ENCODE measurements around the gene NACAD. TPM values are rescaled to one million over a fixed set of nuclear protein-coding genes. Genes with fewer than 3 reads are reported as not detected.
"Not testable (repeated sequence)": the region's sequence is repeated elsewhere in the genome, so short reads cannot be mapped to it uniquely, and the experiment has no call there.

Gene NACAD
- total RNA-seq, 2 experiments from 2014 or later: 0.10 to 0.21 TPM

DNA sequence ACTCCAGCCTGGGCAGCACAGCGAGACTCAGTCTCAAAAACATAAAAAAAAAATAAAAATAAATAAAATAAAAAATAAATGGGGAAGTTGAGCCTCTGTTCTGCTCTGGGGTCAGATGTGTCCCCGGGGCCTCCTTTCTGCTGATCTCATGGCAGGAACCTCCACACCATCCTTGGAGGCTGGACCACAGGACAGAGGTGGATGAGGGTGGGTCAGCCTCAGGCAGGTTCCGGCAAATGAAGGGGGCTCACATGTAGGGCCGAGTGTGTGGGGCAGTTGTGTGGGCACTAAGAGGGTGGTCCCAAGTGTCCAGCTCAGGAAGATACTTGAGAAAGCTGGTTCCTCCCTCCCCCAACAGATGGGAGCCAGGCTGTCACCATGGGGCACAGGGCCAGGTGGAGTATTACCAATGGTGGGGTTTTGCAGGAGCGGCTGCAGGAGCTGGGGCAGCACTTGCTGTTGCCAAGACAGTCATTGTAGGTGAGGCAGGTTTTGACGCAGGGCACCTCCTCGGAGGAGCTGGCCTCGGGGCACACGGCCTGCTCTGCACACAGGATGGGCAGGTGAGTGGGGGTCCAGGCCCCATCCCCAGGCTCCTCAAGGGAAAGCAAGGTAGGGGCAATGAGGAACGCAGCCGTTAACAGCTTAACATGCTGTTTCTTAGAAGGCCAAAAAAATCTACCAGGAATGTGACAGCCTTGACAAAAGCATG lies 36.6 kb upstream of the NACAD start:
- no peaks in the 10 kb centered on the region for H3K9me3 Mint-ChIP-seq
- peaks cover 16% of the 10 kb centered on the region for H3K4me1 Mint-ChIP-seq (ENCODE audit: low read depth)
- no peaks in the 10 kb centered on the region for H3K36me3 Mint-ChIP-seq
- CTCF ChIA-PET: interaction anchor here (0.6 to 2.0 kb wide), 3 partner anchors 10 to 269 kb away, joined by 3 to 7 read pairs (median 4); no protein-coding TSS in a partner anchor
- H3K27ac Mint-ChIP-seq: no peak overlapping the region
- no peak for DNase-seq
- no peaks in the 10 kb centered on the region for H3K27me3 Mint-ChIP-seq
- intact Hi-C loops (cut with micrococcal nuclease): no loop called here
- POLR2A ChIA-PET: interaction anchor here (0.6 to 0.7 kb wide), 2 partner anchors 124 to 754 kb away, joined by 3 read pairs; no protein-coding TSS in a partner anchor
- no peak overlapping the region for H3K4me3 Mint-ChIP-seq

DNA sequence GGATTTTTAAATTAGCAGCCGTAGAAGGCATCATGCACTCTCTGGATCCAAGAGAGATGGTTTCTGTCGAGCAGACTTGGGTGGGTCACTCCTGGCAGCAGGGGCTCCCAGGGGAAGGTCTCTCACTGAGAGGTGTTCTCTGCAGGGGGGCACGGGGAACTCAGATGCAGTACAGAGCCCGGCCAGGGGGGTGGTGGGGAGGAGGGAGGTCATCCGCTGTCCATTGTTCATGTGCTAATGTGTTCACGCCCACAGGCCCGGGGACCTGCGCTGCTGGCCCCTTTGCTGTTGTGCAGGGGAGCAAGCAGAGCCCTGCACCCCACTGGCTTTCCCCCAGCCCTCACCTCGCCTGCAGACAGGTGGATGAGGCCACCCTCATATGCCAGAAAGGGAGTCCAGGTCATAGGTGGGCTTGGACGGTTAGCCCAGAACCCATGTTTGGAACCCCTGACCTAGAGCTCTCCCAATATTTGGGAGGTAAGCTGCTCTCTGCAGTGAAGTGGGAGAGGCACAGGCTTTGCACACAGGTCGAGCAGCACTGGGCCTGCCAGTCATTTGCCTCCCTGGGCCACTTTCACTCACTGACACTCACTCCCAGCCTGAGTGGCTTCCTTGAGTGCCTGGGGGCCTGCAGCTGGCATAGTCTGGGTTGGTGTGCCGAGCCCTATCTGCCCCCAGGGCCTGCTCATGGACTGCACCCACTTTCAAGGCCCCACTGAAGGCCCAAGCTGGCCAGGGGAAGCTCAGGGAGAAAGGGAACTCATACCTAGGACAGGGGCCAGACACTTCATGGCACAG lies 35.3 kb upstream of the NACAD start:
- no peaks in the 10 kb centered on the region for H3K36me3 Mint-ChIP-seq
- H3K4me3 Mint-ChIP-seq: no peak overlapping the region
- DNase-seq: no peak
- peaks cover 16% of the 10 kb centered on the region for H3K4me1 Mint-ChIP-seq (ENCODE audit: low read depth)
- CTCF ChIA-PET: interaction anchor here (0.9 to 3.0 kb wide), 3 partner anchors 12 to 267 kb away, joined by 3 to 15 read pairs (median 4); no protein-coding TSS in a partner anchor
- no peak overlapping the region for H3K27ac Mint-ChIP-seq
- no peaks in the 10 kb centered on the region for H3K27me3 Mint-ChIP-seq
- intact Hi-C loops (cut with micrococcal nuclease): no loop called here
- H3K9me3 Mint-ChIP-seq: no peaks in the 10 kb centered on the region
- POLR2A ChIA-PET: interaction anchor here (1.1 kb wide), 1 partner anchor 9 kb away, joined by 3 read pairs; no protein-coding TSS in a partner anchor

GRCh38 chr7:45122975-45123860 lies 34.4 kb upstream of the NACAD start:
- ChIA-PET POLR2A (interaction anchor here (0.8 to 1.1 kb wide), 2 partner anchors 9 to 11 kb away, joined by 3 to 4 read pairs; partner anchors contain the start of gene TBRG4), CTCF (interaction anchor here (1.9 to 3.0 kb wide), 2 partner anchors 13 to 149 kb away, joined by 4 to 15 read pairs; no protein-coding TSS in a partner anchor)
- H3K9me3 Mint-ChIP-seq: no peaks in the 10 kb centered on the region
- intact Hi-C loops (cut with micrococcal nuclease): no loop called here
- peak overlapping the region; percentile 60 for H3K27ac Mint-ChIP-seq
- no peak overlapping the region for H3K4me3 Mint-ChIP-seq
- no peak for DNase-seq
- H3K36me3 Mint-ChIP-seq: no peaks in the 10 kb centered on the region
- peaks cover 16% of the 10 kb centered on the region for H3K4me1 Mint-ChIP-seq (ENCODE audit: low read depth)
- no peaks in the 10 kb centered on the region for H3K27me3 Mint-ChIP-seq

DNA sequence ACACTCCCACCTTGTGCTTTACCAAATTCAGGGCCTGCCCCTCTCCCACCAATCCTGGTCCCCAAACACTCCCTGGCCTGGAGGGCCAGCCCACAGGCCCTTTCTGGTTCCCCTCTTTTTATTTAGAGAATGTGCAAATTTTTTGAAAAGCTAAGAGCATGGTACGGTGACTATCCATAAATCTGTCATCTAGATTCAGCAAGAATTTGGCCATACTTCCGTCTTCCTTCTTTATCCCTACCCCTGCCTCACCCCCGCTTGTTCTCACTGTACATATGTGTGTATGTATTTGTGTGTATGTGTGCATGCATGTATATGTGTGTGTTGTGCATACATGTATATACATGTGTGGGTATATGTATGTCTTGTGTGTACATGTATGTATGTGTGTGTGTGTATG lies 30.8 kb upstream of the NACAD start:
- H3K36me3 Mint-ChIP-seq: no peaks in the 10 kb centered on the region
- intact Hi-C loops (cut with micrococcal nuclease): no loop called here
- peaks cover 16% of the 10 kb centered on the region for H3K4me1 Mint-ChIP-seq (ENCODE audit: low read depth)
- CTCF ChIA-PET: interaction anchor here (1.4 to 1.8 kb wide), 2 partner anchors 17 to 146 kb away, joined by 3 to 6 read pairs; no protein-coding TSS in a partner anchor
- POLR2A ChIA-PET: no interaction called here
- no peak overlapping the region for H3K27ac Mint-ChIP-seq
- no peak for DNase-seq
- H3K4me3 Mint-ChIP-seq: no peak overlapping the region
- no peaks in the 10 kb centered on the region for H3K9me3 Mint-ChIP-seq
- no peaks in the 10 kb centered on the region for H3K27me3 Mint-ChIP-seq

- no peak overlapping the region for H3K27ac Mint-ChIP-seq
- no peaks in the 10 kb centered on the region for H3K27me3 Mint-ChIP-seq
- ChIA-PET POLR2A (no interaction called here), CTCF (interaction anchor here (1.4 kb wide), 1 partner anchor 146 kb away, joined by 3 read pairs; no protein-coding TSS in a partner anchor)
- no peaks in the 10 kb centered on the region for H3K9me3 Mint-ChIP-seq
- intact Hi-C loops (cut with micrococcal nuclease): no loop called here
- no peak overlapping the region for H3K4me3 Mint-ChIP-seq
- peaks cover 14% of the 10 kb centered on the region for H3K4me1 Mint-ChIP-seq (ENCODE audit: low read depth)
- DNase-seq: no peak
- no peaks in the 10 kb centered on the region for H3K36me3 Mint-ChIP-seq
Measured at GRCh38 chr7:45118889-45119331, 30.1 kb upstream of the NACAD start.

- no peaks in the 10 kb centered on the region for H3K27me3 Mint-ChIP-seq
- DNase-seq: no peak
- no peak overlapping the region for H3K27ac Mint-ChIP-seq
- H3K4me1 Mint-ChIP-seq (ENCODE audit: low read depth): peaks cover 9% of the 10 kb centered on the region
- H3K4me3 Mint-ChIP-seq: no peak overlapping the region
- no peaks in the 10 kb centered on the region for H3K36me3 Mint-ChIP-seq
- intact Hi-C loops (cut with micrococcal nuclease): no loop called here
- ChIA-PET POLR2A (no interaction called here), CTCF (interaction anchor here (1.4 kb wide), 1 partner anchor 145 kb away, joined by 3 read pairs; no protein-coding TSS in a partner anchor)
- H3K9me3 Mint-ChIP-seq: no peaks in the 10 kb centered on the region
Measured at GRCh38 chr7:45118292-45118691, 29.5 kb upstream of the NACAD start.

- CTCF ChIA-PET: no interaction called here
- Mint-ChIP-seq H3K27me3 (no peaks in the 10 kb centered on the region), H3K36me3 (no peaks in the 10 kb centered on the region), H3K4me1 (ENCODE audit: low read depth) (peaks cover 5% of the 10 kb centered on the region), H3K27ac (no peak overlapping the region), H3K4me3 (no peak overlapping the region), H3K9me3 (no peaks in the 10 kb centered on the region)
- no peak for DNase-seq
- intact Hi-C loops (cut with micrococcal nuclease): no loop called here
- POLR2A ChIA-PET: no interaction called here
Measured at GRCh38 chr7:45117582-45117981, 28.8 kb upstream of the NACAD start.

DNA sequence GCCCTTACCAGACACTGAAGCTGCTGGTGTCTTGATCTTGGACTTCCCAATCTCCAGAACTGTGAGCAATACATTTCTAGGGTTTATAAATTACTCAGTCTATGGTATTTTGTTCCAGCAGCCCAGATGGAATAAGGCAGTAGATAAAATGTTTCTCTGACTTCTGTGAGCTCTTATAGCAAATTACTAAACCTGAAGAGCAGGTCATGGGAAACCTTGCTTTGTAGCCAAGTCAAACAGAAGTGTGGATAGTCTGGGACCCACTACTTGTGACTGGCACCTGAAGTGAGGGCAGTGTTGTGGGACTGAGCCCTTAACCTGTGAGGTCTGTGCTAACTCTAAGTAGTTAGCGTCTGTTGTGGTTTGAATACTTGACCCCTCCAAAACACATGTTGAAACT lies 27.3 kb upstream of the NACAD start:
- Mint-ChIP-seq H3K27me3 (no peaks in the 10 kb centered on the region), H3K4me1 (ENCODE audit: low read depth) (peaks cover 12% of the 10 kb centered on the region), H3K27ac (no peak overlapping the region), H3K9me3 (no peaks in the 10 kb centered on the region), H3K36me3 (peaks cover 6% of the 10 kb centered on the region), H3K4me3 (no peak overlapping the region)
- no peak for DNase-seq
- ChIA-PET CTCF (interaction anchor here (1.1 to 3.4 kb wide), 3 partner anchors 10 to 22 kb away, joined by 3 to 17 read pairs (median 5); no protein-coding TSS in a partner anchor), POLR2A (no interaction called here)
- intact Hi-C loops (cut with micrococcal nuclease): no loop called here

DNA sequence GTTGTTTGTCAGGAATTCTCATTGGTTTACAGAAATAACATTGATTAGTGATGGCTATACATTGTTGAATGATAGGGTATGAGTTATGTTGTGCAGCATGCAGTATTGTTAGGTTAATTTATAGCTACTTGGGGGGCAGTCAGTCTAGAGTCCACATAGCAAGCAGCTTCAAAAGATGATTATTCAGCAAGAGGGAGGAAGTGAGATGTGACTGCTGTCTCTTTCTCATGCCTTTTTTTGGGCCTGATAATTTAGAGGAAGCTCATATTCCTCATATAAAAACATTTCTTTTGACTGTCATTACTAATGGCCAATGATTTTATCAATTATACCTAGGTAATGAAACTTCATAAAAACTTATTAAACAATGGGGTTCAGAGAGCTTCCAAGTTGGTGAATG lies 26.2 kb upstream of the NACAD start:
- Mint-ChIP-seq H3K36me3 (peaks cover 12% of the 10 kb centered on the region), H3K27me3 (no peaks in the 10 kb centered on the region), H3K4me1 (ENCODE audit: low read depth) (peaks cover 16% of the 10 kb centered on the region), H3K4me3 (no peak overlapping the region), H3K27ac (no peak overlapping the region), H3K9me3 (no peaks in the 10 kb centered on the region)
- POLR2A ChIA-PET: interaction anchor here (0.8 to 1.2 kb wide), 3 partner anchors 9 to 144 kb away, joined by 3 to 5 read pairs (median 3); no protein-coding TSS in a partner anchor
- no peak for DNase-seq
- CTCF ChIA-PET: interaction anchor here (0.7 to 3.4 kb wide), 3 partner anchors 9 to 23 kb away, joined by 3 to 17 read pairs (median 3); no protein-coding TSS in a partner anchor
- intact Hi-C loops (cut with micrococcal nuclease): no loop called here

GRCh38 chr7:45114257-45114656 lies 25.5 kb upstream of the NACAD start:
- CTCF ChIA-PET: interaction anchor here (3.4 kb wide), 1 partner anchor 21 kb away, joined by 17 read pairs; no protein-coding TSS in a partner anchor
- H3K27ac Mint-ChIP-seq; H3K9me3 Mint-ChIP-seq; intact Hi-C loops (cut with micrococcal nuclease); H3K27me3 Mint-ChIP-seq; H3K4me3 Mint-ChIP-seq; DNase-seq: not testable (repeated sequence)
- H3K4me1 Mint-ChIP-seq (ENCODE audit: low read depth): peaks cover 18% of the 10 kb centered on the region
- POLR2A ChIA-PET: interaction anchor here (0.8 to 1.2 kb wide), 3 partner anchors 10 to 143 kb away, joined by 3 to 5 read pairs (median 3); no protein-coding TSS in a partner anchor
- peaks cover 13% of the 10 kb centered on the region for H3K36me3 Mint-ChIP-seq

DNA sequence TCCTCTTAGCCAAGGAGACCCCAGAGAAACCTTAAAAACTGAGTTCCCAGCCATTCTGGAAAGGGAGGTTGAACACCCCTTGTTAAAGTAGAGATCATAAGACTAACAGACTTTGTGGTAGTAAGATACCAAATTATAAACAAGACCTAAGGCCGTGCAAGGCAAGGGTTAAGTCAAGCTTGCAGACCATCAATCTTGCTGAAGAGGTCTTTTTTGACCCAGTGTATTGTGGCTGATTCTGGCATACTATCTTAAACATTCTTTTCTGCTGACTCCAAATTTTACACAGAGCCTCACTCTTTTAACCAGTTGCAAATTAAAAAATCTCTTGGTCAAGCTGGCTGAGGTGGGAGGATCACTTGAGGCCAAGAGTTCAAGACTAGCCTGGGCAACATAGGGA lies 23.9 kb upstream of the NACAD start:
- Mint-ChIP-seq H3K36me3 (peaks cover 27% of the 10 kb centered on the region), H3K27me3 (no peaks in the 10 kb centered on the region), H3K4me1 (ENCODE audit: low read depth) (peaks cover 32% of the 10 kb centered on the region), H3K9me3 (no peaks in the 10 kb centered on the region), H3K27ac (peak overlapping the region; percentile 70), H3K4me3 (peak overlapping the region; percentile 96)
- ChIA-PET CTCF (interaction anchor here (3.1 to 4.8 kb wide), 2 partner anchors 23 to 139 kb away, joined by 20 to 21 read pairs; no protein-coding TSS in a partner anchor), POLR2A (interaction anchor here (0.9 to 3.8 kb wide), 5 partner anchors 9 to 140 kb away, joined by 3 to 34 read pairs (median 15); partner anchors contain the start of genes CCM2 and MYO1G)
- intact Hi-C loops (cut with micrococcal nuclease): no loop called here
- DNase-seq: no peak

All from activated CD4-positive, alpha-beta memory T cell treated with anti-CD3 and anti-CD28 coated beads for 36 hours (primary cell).